GM12874 (cell line): ENCODE data around the gene FNIP2.

Experiments used
- TF ChIP-seq, protein P1 (sequence below): IDR thresholded peaks from 2 replicates; pipeline ENCODE4 v1.5.1; 2011; ENCODE audit warnings: low read depth, mild to moderate bottlenecking, control low read depth, low read length, moderate library complexity; ENCODE audit not compliant: insufficient read depth

The FNIP2 gene

DNA sequence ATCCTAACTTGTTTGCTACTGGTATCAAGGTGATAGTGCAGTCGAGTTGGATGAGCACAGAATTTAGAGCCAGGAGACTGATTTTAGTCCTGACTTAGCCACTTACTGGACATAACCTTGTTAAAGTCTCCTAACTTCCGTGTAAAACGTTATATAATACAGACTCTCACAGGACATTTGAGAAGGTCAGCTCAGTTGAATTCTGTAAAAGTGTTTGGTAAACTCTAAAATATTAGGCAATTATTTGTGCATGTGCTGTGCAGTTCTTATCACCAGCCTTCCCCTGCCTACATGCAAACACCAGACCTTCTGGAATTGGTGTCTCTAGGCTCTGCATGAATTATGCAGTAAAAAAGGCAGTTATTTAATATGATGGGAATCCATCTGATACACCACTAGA, 45.4 kb downstream of the FNIP2 start:
- TF ChIP-seq, protein P1, sequence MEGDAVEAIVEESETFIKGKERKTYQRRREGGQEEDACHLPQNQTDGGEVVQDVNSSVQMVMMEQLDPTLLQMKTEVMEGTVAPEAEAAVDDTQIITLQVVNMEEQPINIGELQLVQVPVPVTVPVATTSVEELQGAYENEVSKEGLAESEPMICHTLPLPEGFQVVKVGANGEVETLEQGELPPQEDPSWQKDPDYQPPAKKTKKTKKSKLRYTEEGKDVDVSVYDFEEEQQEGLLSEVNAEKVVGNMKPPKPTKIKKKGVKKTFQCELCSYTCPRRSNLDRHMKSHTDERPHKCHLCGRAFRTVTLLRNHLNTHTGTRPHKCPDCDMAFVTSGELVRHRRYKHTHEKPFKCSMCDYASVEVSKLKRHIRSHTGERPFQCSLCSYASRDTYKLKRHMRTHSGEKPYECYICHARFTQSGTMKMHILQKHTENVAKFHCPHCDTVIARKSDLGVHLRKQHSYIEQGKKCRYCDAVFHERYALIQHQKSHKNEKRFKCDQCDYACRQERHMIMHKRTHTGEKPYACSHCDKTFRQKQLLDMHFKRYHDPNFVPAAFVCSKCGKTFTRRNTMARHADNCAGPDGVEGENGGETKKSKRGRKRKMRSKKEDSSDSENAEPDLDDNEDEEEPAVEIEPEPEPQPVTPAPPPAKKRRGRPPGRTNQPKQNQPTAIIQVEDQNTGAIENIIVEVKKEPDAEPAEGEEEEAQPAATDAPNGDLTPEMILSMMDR: no peak

DNA sequence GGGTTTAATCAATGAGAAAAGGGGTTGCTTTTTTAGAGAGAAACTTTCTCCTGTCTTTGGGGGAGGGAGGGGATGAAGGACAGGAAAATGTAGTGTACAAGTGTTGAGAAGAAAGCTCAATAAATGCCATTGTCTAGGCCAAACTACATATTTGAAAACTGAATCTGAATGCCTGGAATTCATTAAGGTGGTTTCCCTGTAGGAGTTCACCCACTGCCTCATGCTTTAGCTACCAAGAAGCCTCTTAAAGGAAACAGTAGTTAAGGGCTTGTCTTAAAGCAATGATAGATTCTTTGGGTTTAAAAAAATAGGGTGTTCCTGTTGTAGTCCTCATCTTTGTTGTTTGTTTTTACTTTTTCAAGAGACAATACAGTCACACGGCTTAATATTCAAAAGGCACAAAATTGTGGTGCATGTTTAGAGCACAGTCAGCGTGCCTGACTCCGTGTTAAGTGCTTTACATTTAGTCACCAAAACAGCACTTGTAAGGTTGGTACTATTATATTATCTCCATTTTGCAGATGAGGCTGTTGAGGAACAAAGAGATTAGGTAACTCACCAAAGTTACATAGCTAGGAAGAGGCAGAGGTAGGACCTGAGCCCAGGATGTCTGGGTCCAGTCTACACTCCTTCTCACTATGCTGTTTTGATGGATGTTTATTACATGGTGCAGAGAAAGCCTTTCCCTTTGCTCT, 46.0 kb downstream of the FNIP2 start:
- TF ChIP-seq, protein P1: no peak

DNA sequence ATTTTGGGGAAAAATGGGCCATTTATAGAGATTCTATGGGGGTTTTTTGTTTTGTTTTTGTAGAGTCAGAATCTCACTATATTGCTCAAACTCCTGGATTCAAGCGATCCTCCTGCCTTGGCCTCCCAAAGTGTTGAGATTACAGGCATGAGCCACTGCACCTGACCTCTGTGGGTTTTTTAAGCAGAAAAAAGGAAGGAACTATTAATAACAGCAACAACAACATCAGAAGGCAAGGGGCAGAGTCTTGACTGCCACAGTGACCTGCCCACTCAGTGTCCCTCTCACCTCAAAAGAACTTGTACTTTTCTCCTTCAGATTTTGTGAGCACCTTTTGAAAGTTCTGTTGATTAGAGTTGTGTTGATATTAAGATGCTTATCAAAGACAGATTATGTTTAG, 48.1 kb downstream of the FNIP2 start:
- TF ChIP-seq, protein P1: no peak

DNA sequence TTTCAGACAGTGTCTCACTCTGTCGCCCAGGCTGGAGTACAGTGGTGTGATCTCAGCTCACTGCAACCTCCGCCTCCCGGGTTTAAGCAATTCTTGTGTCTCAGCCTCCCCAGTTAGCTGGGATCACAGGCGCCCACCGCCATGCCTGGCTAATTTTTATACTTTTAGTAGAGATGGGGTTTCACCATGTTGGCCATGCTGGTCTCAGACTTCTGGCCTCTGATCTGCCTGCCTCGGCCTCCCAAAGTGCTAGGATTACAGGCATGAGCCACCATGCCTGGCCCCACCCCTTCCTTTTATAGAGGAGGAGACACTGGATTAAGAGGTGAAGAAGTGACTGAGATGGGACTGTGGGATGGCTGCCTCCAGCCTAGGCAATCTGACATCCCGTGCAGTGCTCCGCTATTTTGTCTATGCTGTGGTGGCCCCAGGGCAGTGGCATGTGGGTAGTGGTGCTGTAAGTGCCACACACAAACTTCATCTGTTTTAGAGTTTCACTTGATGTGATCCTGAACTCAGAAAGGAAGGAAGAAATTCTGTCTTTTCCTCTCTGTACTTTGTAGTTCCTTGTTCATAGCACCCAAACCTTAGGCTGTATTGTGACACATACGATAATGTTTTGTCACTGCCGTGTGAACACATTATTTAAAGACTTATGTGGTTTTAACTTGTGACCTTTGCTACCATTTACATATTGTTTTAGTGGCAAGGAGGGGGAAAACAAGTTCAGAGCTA, 48.9 kb downstream of the FNIP2 start:
- TF ChIP-seq, protein P1: no peak

DNA sequence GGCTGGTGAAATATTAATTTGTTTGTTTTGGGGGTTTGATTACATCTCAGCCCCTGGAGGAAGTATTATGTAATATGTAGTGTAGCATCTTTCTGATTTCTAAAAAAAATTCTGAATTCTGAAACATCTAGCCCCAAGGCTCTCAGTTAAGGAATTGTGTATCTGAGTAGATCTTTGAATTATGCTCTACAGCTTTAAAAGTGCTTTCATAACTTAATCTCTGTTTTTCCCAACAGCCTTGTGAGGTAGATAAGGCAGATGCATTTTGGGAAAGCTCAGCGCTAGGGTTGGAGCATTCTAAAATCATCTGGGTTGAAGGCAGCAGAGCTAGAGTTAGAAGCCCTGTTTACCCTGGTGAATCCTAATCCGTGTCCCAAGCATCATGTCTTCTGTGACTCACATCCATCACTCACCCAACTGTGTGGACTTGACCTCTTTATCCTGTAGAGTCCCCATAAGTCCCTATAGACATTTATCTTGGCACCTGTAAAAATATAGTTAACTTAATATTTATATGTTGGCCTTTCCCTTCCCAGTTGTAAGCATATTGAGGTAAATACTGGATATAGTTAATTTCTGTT, 49.8 kb downstream of the FNIP2 start:
- TF ChIP-seq, protein P1: no peak

DNA sequence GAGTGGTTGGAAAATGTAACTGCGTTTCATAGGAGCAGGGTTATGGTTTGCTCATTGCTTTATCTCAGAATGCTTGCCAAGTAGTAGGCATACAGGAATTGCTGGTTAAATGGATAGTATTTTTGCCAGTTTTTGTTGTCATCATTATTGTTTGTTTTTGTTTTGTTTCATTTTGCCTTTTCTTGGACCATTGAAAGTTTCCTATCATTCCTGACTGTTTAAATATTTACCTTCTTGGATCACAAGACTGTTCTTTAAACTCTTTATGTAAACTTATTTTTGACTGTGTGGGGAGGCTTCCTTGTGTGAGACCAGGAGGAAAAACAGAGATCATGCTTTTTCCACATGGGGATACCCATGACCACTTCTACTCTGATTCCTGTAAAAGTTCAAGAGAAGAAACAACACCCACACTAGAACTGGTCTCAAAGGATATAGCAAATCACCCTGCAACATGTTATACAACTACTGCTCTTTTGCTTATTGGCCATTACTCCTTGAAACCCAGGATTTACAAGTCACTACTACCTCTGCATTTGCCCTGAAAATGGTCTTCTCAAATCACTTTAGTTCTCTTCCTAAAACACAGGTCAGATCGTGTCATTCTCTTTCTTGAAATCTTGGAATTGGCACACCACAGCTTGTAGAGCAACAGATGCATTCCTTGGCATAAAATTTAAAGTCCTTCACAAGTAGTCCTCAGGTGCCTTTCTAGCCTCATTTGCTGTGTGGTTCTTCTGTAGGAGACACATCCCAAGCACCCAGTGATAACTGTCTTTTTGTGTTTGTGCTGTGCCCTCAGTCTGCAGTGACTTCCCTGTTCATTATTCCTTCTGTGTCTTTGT, 51.3 kb downstream of the FNIP2 start:
- TF ChIP-seq, protein P1: no peak

DNA sequence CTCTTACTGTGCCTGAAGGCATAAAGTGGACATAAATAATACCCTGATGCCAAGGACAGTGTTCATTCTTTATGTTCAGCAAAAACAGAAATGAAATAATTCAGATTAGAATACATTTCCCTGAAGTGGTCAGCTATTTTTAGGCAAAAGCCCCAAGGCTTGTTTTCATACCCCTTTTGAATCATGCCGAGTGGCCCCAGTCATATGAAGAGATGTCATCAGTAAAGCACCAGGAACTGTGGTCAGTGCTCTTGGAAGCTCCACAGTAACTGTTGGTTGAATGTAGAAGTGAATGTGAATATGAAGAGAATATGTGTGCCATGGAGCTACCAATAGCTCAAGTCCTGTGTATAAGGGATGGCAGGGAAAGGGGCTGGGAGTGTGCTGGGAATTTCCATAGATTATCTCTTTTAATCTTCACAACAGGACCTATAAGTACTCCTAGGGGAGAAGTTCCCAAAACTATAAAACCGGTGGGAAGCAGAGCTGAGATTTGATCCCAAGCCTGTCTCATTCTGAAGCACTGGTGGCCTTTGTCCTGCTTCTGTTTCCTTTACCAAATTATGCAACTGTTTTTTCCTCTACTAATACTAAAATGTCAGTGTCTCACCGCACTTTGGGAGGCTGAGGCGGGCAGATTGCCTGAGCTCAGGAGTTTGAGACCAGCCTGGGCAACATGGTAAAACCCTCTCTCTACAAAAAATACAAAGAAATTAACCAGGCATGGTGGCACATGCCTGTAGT, 52.6 kb downstream of the FNIP2 start:
- TF ChIP-seq, protein P1: no peak
